HG03575 (cell line): Measurements from ENCODE around the gene ERF.

Source experiments
- ATAC-seq: cut with Tn5 transposase; IDR thresholded peaks from one replicate; pipeline ENCODE4 v1.9.1; 2021; ENCODE audit not compliant: unreplicated experiment, insufficient number of reproducible peaks, low FRiP score; ENCODE audit errors: extremely low read depth

The ERF gene

GRCh38 chr19:42224940-42225717, 29.8 kb downstream of the ERF start:
- ATAC-seq, result no peak

DNA sequence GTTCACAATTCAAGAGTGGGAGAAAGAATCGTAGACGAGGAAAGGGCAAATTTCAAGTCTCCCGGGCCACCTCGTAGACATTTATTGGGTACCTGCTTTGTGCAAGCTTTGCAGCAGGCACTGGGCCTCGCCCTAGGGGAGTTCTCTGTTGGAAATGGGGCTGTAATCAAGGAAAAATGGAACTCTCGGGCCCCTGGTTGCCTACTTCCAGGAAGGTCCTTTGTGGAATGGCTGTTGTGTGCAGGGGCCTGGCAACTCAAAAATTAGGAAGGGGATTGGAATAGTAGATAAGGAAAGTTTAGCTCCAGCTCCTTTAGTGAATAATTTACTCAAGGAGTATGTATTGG, 34.2 kb downstream of the ERF start:
- no peak for ATAC-seq

- no peak for ATAC-seq
Observed at GRCh38 chr19:42219812-42220750, 34.8 kb downstream of the ERF start, which contains the start of gene ZNF526. Gene ZNF526 (plus strand): TSS chr19:42220312. CDS start chr19:42224404, 4,092 bp downstream.

DNA sequence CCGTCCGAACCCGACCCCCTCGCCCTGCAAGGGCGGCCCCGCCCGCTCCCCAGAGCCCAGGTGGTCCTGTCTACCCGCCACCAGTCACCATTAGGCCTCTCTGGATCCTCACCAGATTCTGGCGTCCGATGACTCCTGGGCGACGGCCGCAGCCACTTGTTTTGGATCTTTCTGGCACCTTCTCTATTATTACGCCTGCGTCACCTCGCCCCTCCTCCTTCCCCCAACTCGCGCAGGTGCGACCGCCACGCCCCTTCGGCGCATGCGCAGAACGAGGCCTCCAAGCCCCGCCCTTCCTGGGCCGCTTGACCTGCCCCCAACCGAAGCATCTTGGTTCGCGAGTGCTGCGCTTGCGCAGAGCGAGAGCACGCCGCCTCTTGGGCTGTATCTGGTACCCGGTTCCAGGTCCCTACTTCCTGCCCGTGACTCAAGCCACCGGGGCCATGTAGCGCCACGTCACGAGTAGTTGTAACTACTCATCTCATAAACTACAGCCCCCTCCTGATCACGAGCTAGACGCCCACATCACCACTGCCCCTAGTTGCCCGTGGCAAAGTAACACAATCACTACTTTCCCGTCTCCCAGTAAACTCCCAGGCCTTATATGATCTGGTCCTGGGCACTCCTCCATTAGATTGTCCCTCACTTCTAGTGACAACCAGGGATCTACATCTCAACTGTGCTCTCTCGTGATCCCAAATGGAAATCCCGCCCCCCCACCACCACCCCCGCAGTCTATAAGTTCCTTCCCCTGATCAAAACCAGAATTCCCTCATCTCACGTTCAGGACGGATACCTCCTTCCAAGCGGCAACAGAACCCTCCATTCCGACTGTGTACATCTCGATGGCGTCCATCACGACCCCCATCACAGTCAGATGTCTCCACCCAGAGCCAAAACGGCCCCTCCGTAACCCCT, 37.1 kb downstream of the ERF start, which contains the start of gene DEDD2:
Gene DEDD2, minus strand, starts transcription at position 158 of the 918 bp plus-strand sequence. CDS start 670 bp downstream, outside the sequence.
- ATAC-seq, result peak; percentile 27

- ATAC-seq, result no peak
Observed at GRCh38 chr19:42216653-42217519, 38.0 kb downstream of the ERF start.

GRCh38 chr19:42214810-42215485, 40.0 kb downstream of the ERF start:
- no peak for ATAC-seq

DNA sequence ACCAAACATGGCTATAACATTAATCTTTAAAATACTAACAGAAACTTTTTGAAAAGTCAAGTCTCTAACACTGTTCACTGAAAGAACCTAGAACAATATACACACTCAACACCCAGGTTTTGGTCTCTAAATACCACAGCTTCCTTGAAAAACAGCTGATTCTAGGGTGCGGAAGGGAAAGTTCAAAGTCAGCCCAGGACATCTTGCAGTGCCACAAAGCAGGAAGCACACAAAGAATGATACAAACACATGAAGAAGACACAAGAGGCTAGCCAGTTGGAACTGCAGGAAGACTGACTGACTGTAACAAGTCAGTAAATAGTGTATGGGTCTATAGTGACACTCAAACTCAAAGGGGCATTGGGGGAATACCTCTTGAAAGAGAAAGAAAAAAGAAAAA, 42.0 kb downstream of the ERF start:
- no peak for ATAC-seq

GRCh38 chr19:42208612-42209011, 46.3 kb downstream of the ERF start:
- ATAC-seq, result no peak

DNA sequence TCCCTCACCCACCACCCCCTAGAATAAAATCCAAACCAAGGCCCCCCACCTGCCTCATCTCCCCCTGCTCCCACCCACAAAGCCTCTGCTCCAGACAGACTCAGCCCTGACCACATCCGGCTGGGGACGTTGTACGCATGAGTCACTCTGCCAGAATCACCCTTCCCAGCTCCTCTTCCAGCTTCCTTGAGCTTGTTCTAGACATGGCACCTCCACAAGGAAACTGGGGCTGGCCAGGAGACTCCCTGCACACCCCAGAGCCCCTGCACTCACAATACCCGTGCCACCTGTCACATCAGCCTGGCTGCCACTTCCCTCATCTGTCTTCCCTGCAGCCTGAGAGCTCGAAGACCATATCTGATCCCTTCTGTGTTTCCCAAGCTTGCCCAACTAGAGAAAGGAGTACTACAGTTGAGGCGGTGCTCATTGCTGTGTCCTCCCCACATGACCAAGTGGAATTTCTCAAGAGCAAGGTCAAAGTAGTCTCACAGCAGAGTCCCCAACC, 47.1 kb downstream of the ERF start:
- no peak for ATAC-seq

GRCh38 chr19:42206871-42207755, 47.8 kb downstream of the ERF start:
- no peak for ATAC-seq

- no peak for ATAC-seq
Observed at GRCh38 chr19:42204664-42205063, 50.3 kb downstream of the ERF start.

DNA sequence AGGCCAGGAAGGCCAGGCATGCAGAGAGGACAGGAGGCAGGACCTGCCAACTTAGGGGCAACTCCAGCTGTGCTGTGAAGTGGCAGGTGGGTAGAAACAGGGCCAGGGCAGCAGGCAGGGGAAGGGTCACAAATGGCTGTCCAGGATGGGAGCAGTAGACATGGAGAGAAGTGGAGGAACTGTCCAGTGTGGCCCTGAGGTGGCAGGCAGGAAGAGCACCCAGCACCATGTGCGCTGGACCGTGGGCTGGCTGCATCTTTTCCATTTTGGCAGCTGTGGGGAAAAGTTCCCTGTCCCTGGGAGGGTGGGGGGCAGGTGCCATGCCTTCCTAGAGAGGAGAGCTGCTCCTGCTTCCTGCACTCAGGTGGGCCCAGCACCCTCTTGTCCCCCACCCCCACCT, 51.2 kb downstream of the ERF start:
- ATAC-seq, result no peak

DNA sequence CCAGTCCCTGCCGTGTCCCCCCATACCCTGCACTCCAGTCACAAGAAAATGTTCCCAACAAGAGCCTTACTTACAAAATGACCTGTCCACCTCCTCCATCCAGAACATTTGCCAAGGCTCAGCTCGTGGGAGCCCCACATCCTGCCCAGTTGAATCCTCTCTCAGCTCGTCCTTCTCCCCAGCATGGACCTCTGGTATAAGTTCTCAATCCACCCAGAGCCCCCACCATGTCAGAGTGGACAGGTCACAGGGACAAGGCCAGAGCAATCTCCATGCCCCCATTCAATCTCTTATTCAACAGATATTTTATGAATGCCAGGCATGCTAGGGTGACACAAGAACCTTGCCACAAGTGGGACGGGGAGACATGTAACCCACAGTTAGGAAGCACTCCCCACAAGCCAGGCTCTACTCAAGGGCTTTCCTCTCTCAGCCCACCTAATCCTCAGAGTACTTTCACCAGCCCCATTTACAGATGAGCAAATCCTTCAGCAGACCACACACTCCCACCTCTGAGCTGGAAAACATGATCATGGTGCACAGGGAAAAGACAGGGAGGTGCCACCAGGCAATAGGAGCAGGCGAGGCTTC, 52.5 kb downstream of the ERF start:
- no peak for ATAC-seq

DNA sequence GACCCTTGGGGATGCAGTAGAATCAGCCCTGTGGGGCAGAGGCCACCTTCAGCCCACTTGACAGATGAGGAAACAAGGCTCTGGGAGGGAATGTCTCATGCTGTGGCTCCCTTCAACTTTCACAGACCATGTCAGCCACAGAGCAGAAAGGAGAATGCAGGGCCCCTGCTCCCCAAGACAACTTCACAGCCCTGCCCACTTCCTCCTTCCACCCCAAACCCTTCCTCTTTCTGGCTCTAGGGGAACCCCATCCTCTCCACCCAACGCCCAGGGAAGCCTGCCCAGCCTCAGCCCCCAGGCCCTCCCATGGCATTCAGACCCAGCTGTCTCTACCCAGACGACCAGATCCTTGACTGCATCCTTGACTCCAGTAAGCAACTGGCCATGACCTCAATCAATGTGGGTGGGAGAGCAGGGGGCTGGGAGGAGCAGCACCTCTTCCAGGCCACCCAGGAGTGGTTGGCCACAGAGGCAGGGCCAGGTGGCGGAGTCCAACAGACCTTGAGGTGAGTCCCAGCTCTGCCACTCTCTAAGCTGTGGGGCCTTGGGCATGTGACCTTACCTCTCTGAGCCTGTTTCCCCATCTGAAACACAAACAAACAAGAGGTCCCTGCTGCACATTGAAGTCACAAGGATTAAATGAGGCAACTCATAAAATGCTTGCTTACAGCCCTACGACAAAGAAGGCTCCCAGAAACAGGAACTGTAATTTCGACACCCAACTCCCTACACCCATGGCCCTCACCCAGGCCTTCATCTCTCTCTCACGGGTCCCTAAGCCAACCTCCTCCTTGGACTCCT, 53.2 kb downstream of the ERF start:
- no peak for ATAC-seq

- no peak for ATAC-seq
Observed at GRCh38 chr19:42200116-42200715, 54.7 kb downstream of the ERF start.
